GM19463 (cell line): ENCODE data around the gene SETD2.
"Not testable (repeated sequence)": the region's sequence is repeated elsewhere in the genome, so short reads cannot be mapped to it uniquely, and the experiment has no call there.

ENCODE experiments used
- ATAC-seq: cut with Tn5 transposase; IDR thresholded peaks from one replicate; pipeline ENCODE4 v1.9.1; 2021; ENCODE audit warnings: mild to moderate bottlenecking, moderate library complexity; ENCODE audit not compliant: unreplicated experiment

SETD2 gene

DNA sequence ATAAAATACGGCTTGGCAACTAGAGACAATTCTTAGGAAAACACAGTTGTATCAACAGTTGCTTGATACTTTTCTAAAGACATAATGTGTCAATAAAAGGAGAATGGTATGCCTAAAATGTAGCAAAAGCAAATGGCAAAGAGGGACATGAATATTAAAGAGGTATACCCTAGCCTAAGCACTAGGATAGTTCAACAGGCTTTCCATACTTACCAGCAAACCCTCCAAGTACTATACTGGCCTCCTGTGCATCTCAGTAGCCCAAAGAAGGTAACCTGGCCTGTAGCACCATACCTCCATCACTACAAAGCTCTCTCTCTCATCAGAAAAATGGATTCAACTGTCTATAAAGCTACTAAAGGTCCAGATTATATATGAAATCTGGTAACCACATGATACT, 7.5 kb downstream of the SETD2 start:
- ATAC-seq, result no peak

DNA sequence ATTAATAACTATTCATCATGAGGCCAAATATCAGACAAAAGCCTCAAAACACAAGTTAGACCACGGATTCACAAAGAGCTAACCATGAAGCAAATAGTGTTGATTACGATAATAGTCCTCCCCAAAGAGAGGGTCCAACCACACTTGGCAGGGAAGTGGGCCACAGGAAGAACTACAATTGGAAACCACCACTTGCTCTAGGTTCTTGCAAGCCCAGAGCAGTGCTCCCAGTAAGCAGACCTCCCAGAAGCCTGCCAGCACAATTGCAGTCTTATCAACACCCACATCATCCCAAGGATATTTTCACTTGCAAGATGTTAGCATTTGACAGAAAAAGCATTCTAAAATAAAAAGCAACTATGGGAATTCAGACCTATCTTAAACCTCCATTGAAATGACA, 11.3 kb downstream of the SETD2 start:
- no peak for ATAC-seq

- ATAC-seq, result no peak
Observed at GRCh38 chr3:47151836-47152235, 12.1 kb downstream of the SETD2 start.

DNA sequence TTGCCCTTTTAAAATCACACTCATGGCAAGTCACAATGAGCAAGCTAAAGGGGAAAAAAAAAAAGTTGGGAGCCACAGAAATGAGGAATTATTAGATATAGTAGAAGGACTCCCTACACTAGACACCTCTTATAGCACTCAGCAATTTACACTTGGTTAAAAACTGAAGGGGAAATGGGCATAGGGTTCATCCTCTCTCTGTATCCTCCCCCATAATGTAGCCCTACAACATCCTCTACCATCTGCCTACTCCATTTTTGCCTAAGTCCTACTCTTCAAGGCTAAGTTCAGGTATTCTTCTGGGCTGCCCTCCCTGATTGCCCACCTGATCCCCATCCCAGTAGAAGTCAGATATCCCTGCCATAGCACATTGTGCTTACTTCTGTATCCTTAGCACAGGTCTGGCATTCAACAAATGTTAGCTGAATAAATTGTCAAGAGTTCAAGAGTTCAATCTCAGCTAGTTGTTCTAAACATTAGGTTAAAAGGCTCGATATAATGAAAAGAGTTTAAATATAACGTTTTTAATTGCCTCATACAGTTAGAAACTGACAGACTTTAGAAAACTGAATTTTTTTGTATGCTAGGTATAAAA, 14.5 kb downstream of the SETD2 start:
- ATAC-seq, result no peak

- ATAC-seq, result no peak
Observed at GRCh38 chr3:47145272-47145671, 18.6 kb downstream of the SETD2 start.

DNA sequence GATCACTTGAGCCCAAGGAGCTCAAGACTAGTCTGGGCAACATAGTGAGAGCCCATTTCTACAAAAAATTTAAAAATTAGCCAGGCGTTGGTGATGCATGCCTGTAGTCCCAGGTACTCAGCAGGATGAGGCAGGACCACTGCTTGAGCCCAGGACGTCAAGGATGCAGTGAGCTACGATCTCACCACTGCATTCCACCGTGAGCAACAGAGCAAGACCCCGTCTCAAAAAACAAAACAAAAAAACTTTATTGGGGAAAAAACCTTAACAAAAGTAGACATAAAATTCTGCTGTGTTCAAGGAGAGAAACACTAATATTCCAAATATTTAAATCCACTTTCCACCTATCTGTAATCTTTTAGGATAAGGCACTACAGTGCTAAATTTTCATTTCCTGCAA, 20.8 kb downstream of the SETD2 start:
- ATAC-seq, result no peak

DNA sequence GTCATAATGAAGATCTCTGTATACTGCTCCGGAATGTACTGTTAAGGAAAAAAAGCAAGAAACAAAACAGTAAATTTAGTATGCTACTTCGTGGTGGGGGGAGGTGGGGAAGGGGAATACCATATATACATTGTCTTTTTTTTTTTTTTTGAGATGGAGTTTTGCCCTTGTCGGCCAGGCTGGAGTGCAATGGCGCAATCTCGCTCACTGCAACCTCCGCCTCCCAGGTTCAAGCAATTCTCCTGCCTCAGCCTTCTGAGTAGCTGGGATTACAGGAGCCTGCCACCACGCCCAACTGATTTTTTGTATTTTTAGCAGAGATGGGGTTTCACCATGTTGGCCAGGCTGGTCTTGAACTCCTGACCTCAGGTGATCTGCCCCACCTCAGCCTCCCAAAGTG, 21.4 kb downstream of the SETD2 start:
- ATAC-seq, result not testable (repeated sequence)

DNA sequence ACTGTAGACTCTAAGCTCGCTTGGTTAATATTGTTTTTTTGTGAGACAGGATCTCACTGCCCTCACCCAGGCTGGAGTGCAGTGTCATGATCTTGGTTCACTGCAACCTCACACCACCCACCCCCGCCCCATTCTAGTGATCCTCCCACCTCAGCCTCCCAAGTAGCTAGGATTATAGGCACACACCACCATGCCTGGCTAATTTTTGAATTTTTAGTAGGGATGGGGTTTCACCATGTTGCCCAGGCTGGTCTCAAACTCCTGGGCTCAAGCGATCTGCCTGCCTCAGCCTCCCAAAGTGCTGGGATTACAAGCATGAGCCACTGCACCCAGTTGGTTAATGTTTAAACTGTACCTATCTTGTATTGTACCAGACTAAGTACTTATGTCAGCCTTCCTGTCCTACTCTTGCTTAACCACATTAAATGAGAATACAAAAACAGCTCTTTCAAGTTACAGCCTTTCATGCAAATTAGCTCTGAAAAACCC, 22.9 kb downstream of the SETD2 start:
- peak; percentile 98 for ATAC-seq

DNA sequence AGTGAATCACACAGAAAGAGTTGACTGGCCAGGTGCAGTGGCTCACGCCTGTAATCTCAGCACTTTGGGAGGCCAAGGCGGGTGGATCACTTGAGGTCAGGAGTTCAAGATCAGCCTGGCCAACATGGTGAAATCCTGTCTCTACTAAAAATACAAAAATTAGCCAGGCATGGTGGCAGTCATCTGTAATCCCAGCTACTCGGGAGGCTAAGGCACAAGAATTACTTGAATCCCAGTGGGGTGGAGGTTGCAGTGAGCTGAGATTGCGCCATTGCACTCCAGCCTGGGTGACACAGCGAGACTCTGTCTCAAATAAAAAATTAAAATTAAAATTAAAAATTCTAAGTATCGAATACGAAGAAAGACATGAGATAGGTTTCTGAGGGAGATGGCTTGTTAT, 23.4 kb downstream of the SETD2 start:
- not testable (repeated sequence) for ATAC-seq

DNA sequence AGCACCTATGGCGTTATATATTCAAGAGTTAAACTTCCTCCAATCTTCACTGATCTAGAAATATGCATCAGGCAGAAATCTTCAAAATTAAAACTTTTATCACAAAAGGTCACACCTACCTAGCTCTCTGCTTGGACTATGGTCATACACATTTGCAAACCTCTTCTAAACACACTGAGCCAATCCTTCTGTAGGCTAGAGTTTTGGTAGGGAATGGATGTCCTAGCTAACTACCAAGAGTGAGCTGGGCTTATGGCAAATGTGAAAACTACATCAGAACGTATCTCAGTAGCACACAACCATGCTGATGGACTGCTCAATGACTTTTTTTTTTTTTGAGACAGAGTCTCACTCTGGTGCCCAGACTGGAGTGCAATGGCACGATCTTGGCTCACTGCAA, 29.6 kb downstream of the SETD2 start:
- ATAC-seq, result no peak

- ATAC-seq, result no peak
Observed at GRCh38 chr3:47133641-47134040, 30.3 kb downstream of the SETD2 start.

DNA sequence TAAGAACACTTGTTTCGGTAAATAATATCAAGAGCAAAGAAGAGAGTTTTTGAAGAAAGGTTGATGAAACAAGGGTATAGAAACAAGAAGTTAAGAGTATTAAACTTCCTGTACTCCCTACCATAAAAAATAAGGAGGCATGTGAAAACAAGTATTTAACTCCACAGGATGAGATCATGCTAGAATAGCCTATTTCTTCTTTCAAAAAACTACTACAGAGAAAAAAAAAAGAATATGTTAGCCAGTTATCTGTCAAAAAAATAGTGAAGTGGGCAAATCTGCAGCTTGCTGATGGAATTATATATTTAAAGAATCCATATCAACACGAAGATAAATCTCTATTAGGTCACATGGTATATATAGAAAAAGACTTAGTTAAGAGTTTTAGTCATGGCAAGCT, 33.4 kb downstream of the SETD2 start:
- ATAC-seq, result no peak

- ATAC-seq, result no peak
Observed at GRCh38 chr3:47128137-47128536, 35.8 kb downstream of the SETD2 start.

- no peak for ATAC-seq
Observed at GRCh38 chr3:47123857-47124256, 40.1 kb downstream of the SETD2 start.

GRCh38 chr3:47121409-47121808, 42.5 kb downstream of the SETD2 start:
- no peak for ATAC-seq

DNA sequence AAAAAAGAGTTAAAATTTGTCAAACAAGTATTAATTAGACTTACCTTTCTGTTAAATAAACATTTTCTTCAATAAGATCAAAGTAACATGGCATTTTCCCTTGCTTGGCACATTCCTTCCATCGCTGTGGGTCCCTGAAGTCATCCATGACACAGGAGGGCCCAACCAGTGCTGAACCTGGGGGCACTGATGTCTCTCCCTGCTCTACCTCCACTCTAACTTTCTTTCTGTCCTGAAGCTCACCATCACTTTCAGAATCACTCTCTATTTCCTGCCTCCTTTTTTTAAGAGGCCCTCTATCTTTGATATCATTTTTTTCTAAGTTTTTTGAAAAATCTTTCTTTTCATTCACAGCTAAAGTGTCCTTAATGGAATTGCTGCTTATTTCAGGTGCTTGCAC, 43.8 kb downstream of the SETD2 start:
- no peak for ATAC-seq

DNA sequence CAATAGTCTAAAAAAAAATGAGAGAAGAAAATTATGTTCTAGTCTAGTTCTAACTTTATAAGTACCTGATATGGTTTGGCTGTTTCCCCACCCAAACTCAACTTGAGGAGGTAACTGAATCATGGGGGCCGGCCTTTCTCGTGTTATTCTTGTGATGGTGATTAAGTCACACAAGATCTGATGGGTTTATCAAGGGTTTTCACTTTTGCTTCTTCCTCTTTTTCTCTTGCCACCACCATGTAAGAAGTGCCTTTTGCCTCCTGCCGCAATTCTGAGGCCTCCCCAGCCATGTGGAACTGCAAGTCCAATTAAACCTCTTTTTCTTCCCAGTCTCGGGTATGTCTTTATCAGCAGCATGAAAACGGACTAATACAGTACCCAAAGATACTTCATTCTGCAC, 44.5 kb downstream of the SETD2 start:
- ATAC-seq, result not testable (repeated sequence)

DNA sequence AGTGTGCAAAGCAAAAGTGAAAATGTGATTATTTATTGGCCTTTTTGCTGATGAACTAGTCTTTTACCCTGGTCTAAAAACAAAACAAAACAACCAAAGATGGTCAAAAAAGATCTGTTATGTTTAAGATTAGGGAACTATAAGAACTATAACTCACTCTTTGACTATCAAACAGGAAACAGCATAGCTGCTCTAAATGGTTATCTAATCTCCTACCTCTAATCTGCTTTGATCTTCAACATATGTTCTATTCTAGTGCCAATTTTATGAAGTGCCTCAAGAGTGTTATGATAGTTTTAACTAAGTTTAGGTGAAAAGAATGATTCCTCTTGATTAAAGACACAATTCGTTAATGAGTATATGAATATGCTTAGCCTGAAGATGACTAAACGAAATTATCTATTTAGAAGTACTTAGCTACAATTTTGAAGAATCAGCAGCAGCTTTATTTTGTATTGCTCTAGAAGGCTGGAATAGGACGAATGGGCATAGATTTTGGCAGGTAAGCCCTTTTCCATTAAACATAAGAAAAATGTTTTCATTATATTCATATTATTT, 46.0 kb downstream of the SETD2 start:
- no peak for ATAC-seq

DNA sequence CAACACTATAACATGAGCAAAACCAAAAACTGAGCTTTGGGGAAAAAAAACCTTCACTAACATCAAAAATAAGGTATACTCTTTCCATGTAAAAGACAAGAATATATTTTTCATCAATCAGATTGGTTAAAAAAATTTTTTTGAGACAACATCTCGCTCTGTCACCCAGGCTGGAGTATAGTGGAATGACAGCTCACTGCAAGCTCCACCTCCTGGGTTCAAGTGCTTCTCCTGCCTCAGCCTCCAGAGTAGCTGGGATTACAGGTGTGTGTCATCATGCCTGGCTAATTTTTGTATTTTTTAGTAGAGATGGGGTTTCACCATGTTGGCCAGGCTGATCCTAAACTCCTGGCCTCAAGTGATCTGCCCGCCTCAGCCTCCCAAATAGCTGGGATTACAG, 48.4 kb downstream of the SETD2 start:
- ATAC-seq, result not testable (repeated sequence)

- ATAC-seq, result no peak
Observed at GRCh38 chr3:47113669-47114365, 50.1 kb downstream of the SETD2 start.

DNA sequence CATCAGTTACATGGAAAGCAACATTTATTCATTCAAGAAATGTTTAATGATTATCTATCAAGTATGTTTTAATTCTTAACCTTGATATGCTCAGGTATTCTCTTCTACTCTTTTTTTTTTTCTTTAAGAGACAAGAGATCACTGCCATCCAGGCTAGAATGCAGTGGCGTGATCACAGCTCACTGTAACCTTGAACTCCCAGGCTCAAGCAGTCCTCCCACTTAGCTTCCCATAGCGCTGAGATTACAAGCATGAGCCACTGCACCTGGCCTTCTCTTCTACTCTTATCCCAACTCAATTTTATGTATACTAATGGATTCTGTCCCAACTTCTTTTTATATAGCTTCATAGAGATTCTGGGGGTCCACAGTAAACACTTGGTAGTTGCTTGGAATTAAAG, 50.9 kb downstream of the SETD2 start:
- ATAC-seq, result no peak

DNA sequence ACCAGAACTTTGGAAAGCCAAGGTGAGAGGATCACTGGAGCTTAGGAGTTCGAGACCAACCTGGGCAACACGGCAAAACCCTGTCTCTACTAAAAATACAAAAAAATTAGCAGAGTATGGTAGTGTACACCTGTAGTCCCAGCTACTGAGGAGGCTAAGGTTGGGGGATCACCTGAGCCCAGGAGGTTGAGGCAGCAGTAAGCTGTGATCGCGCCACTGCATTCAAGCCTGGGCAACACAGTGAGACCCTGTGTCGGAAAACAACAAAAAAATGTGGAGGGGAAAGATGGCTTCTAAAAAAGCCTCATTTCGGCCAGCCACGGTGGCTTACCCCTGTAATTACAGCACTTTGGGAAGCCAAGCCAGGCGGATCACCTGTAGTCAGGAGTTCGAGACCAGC, 54.5 kb downstream of the SETD2 start:
- ATAC-seq, result no peak
